Measurements from ENCODE around the gene FGF7. TPM values are rescaled to one million over a fixed set of nuclear protein-coding genes. Genes with fewer than 3 reads are reported as not detected.

Gene FGF7
- total and polyA plus RNA-seq, 2 donors (not counting 1 experiment from before 2014, with no cell fraction given), result 0.10 TPM; not detected in 1

DNA sequence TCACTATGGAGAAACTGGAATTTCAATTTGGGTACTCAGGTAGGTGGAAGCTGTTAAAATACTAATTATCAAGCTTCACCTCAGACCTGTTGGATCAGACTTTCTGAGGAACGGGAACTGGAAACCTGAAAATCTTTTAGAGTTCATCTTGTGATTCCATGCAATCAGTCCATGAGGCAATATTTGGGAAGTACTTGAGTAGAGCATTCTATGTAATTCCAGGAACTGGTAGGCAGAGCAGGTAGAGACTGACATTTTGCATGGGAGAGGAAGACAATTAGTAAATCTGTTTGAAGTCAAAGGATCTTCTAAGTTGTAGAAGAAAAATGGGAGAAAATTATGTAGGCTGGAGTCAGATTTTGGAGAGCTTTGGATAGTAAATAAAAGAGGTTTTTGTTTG lies 43.1 kb downstream of the FGF7 start:
- H4K20me1 ChIP-seq (ENCODE audit: control insufficient read depth, insufficient read depth, low read length, poor library complexity, severe bottlenecking), result no peaks in the 10 kb centered on the region
- no peaks in the 10 kb centered on the region for H3K4me1 ChIP-seq (ENCODE audit: control insufficient read depth in 2 of 2, insufficient read depth in 2 of 2, low read length in 2 of 2)
- no peak overlapping the region for H3K27ac Mint-ChIP-seq
- H2AFZ ChIP-seq (ENCODE audit: insufficient read depth, low read depth, low read length, poor library complexity, severe bottlenecking), result no peak overlapping the region
- WGBS (ENCODE audit: insufficient coverage), result 100% methylated on average over 1 of the region's 1 CpG
- H3K9me3 Mint-ChIP-seq (ENCODE audit: insufficient read depth), result no peaks in the 10 kb centered on the region
- no peak for TF ChIP-seq EZH2 (IDR thresholded peaks at IDR 0.05; ENCODE audit: borderline replicate concordance, insufficient read depth, low read depth, low read length, poor library complexity, severe bottlenecking)
- TF ChIP-seq, protein P1, sequence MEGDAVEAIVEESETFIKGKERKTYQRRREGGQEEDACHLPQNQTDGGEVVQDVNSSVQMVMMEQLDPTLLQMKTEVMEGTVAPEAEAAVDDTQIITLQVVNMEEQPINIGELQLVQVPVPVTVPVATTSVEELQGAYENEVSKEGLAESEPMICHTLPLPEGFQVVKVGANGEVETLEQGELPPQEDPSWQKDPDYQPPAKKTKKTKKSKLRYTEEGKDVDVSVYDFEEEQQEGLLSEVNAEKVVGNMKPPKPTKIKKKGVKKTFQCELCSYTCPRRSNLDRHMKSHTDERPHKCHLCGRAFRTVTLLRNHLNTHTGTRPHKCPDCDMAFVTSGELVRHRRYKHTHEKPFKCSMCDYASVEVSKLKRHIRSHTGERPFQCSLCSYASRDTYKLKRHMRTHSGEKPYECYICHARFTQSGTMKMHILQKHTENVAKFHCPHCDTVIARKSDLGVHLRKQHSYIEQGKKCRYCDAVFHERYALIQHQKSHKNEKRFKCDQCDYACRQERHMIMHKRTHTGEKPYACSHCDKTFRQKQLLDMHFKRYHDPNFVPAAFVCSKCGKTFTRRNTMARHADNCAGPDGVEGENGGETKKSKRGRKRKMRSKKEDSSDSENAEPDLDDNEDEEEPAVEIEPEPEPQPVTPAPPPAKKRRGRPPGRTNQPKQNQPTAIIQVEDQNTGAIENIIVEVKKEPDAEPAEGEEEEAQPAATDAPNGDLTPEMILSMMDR (IDR thresholded peaks at IDR 0.05), result no peak
- H3K9me3 ChIP-seq (ENCODE audit: control extremely low read depth in 1 of 3, control insufficient read depth in 2 of 3, insufficient read depth in 1 of 3, low read length in 2 of 3), result no peaks in the 10 kb centered on the region
- H3K4me3 ChIP-seq (ENCODE audit: control extremely low read depth in 1 of 5, extremely low read depth in 1 of 5, insufficient read depth in 1 of 5, low read depth in 2 of 5, low read length in 4 of 5), result no peak overlapping the region
- CTCF ChIA-PET, result no interaction called here
- intact Hi-C loops (cut with micrococcal nuclease), result no loop called here
- H3K4me3 Mint-ChIP-seq, result no peak overlapping the region
- ATAC-seq (ENCODE audit: low read depth) (no peak), DNase-seq (no peak)
- H3K36me3 ChIP-seq (replicated peaks in 1 of 2; ENCODE audit: control extremely low read depth in 1 of 2, control insufficient read depth in 1 of 2, extremely low read depth in 1 of 2, insufficient read depth in 2 of 2, low read length in 1 of 2), result no peaks in the 10 kb centered on the region
- no peaks in the 10 kb centered on the region for H3K4me1 Mint-ChIP-seq
- H3K27me3 Mint-ChIP-seq, result peaks cover 4% of the 10 kb centered on the region
- H3K4me2 ChIP-seq (replicated peaks; ENCODE audit: low read depth, low read length, poor library complexity, severe bottlenecking), result no peak overlapping the region
- H3K27me3 ChIP-seq (replicated peaks in 1 of 4; ENCODE audit: control extremely low read depth in 1 of 4, control insufficient read depth in 3 of 4, insufficient read depth in 4 of 4, low read length in 3 of 4), result no peaks in the 10 kb centered on the region
- no peak overlapping the region for H3K27ac ChIP-seq (ENCODE audit: low read length in 2 of 2)
- no peaks in the 10 kb centered on the region for H3K79me2 ChIP-seq (ENCODE audit: control insufficient read depth, insufficient read depth, low read length)
- POLR2A ChIA-PET, result no interaction called here
- H3K9ac ChIP-seq (ENCODE audit: low read length), result no peak overlapping the region

DNA sequence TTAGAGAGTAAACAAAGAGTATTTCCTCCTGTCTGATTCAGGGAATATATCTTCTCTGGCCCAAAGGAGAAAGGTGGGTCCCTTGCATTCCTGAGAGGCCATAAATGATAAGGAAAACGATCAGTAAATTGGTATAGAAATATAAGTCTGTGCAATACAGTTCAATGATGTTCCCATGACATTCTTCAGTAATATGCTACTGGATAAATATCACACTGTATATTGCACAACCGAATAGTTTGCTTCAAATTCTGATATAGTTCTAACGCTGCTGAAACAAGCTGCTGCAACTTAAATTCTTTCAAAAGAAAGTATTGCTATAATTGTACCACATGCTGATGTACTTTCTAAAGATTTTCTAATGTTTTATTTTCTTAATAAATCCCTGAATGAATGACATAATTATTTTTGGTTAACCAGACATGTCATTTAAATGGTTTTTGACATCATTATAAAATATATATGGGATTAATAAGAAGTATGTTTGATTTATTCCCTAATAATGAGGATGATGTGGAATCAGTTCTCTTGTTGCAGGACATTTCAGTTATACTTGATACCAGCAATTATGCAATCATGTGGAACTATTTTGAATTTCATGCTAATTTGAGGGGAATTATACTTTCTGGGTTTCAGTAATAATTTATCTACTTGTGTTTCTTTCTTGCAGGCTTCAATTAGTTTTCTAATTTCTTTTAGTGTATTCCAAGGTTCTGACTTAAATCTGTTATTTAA lies 44.9 kb downstream of the FGF7 start:
- no peak overlapping the region for H2AFZ ChIP-seq (ENCODE audit: insufficient read depth, low read depth, low read length, poor library complexity, severe bottlenecking)
- DNase-seq (no peak), ATAC-seq (ENCODE audit: low read depth) (no peak)
- Mint-ChIP-seq H3K4me3 (no peak overlapping the region), H3K9me3 (ENCODE audit: insufficient read depth) (no peaks in the 10 kb centered on the region), H3K27me3 (peaks cover 4% of the 10 kb centered on the region), H3K27ac (no peak overlapping the region), H3K4me1 (no peaks in the 10 kb centered on the region)
- H3K9ac ChIP-seq (ENCODE audit: low read length), result no peak overlapping the region
- intact Hi-C loops (cut with micrococcal nuclease), result no loop called here
- no peaks in the 10 kb centered on the region for H3K9me3 ChIP-seq (ENCODE audit: control extremely low read depth in 1 of 3, control insufficient read depth in 2 of 3, insufficient read depth in 1 of 3, low read length in 2 of 3)
- TF ChIP-seq, protein P1 (IDR thresholded peaks at IDR 0.05), result no peak
- TF ChIP-seq EZH2 (IDR thresholded peaks at IDR 0.05; ENCODE audit: borderline replicate concordance, insufficient read depth, low read depth, low read length, poor library complexity, severe bottlenecking), result no peak
- POLR2A ChIA-PET, result no interaction called here
- CTCF ChIA-PET, result no interaction called here
- H3K4me3 ChIP-seq (ENCODE audit: control extremely low read depth in 1 of 5, extremely low read depth in 1 of 5, insufficient read depth in 1 of 5, low read depth in 2 of 5, low read length in 4 of 5), result no peak overlapping the region
- no CpG with 5 or more reads among the region's 3 CpGs for WGBS (ENCODE audit: insufficient coverage)
- no peaks in the 10 kb centered on the region for H3K27me3 ChIP-seq (replicated peaks in 1 of 4; ENCODE audit: control extremely low read depth in 1 of 4, control insufficient read depth in 3 of 4, insufficient read depth in 4 of 4, low read length in 3 of 4)
- no peak overlapping the region for H3K27ac ChIP-seq (ENCODE audit: low read length in 2 of 2)
- H3K79me2 ChIP-seq (ENCODE audit: control insufficient read depth, insufficient read depth, low read length), result no peaks in the 10 kb centered on the region
- H3K4me1 ChIP-seq (ENCODE audit: control insufficient read depth in 2 of 2, insufficient read depth in 2 of 2, low read length in 2 of 2), result no peaks in the 10 kb centered on the region
- H3K36me3 ChIP-seq (replicated peaks in 1 of 2; ENCODE audit: control extremely low read depth in 1 of 2, control insufficient read depth in 1 of 2, extremely low read depth in 1 of 2, insufficient read depth in 2 of 2, low read length in 1 of 2), result no peaks in the 10 kb centered on the region
- H3K4me2 ChIP-seq (replicated peaks; ENCODE audit: low read depth, low read length, poor library complexity, severe bottlenecking), result no peak overlapping the region
- no peaks in the 10 kb centered on the region for H4K20me1 ChIP-seq (ENCODE audit: control insufficient read depth, insufficient read depth, low read length, poor library complexity, severe bottlenecking)
